K562 (cell line): ENCODE measurements around the gene MYO9A.

Experiments
- CTCF ChIP-seq, 3 experiments: IDR thresholded peaks in 2 of 3; conservative IDR thresholded peaks in 1 of 3; 2 replicates each; pipeline ENCODE4 v1.5.1; 2011 to 2012; ENCODE audit warnings: low read length in 3 of 3, mild to moderate bottlenecking in 3 of 3, control low read depth in 2 of 3, improper control_type of control experiment in 1 of 3, inconsistent platforms in 1 of 3, low read depth in 1 of 3, mixed read lengths in 1 of 3, moderate library complexity in 1 of 3; ENCODE audit not compliant: insufficient read depth in 2 of 3
- EP300 ChIP-seq: IDR thresholded peaks from 2 replicates; pipeline ENCODE4 v1.6.1; 2012; ENCODE audit warnings: low read length, improper control_type of control experiment
- EZH2 ChIP-seq: IDR thresholded peaks from 2 replicates; pipeline ENCODE4 v1.6.1; 2012; ENCODE audit warnings: low read depth, mild to moderate bottlenecking, inconsistent platforms, low read length, borderline replicate concordance
- GABPB2 ChIP-seq: fragments of 250-450 bp; sonication (Bioruptor Pico); conservative IDR thresholded peaks from 2 replicates; pipeline ENCODE4 v1.5.1; 2021; ENCODE audit warnings: mild to moderate bottlenecking
- IRF1 ChIP-seq: sonication (generic); formaldehyde crosslinking; IDR thresholded peaks from 2 replicates; pipeline ENCODE4 v1.8.0; 2022; ENCODE audit warnings: missing genetic modification reagents, mild to moderate bottlenecking, borderline replicate concordance
- JUN ChIP-seq, 2 experiments: sonication (generic) in 1 of 2; formaldehyde crosslinking in 1 of 2; IDR thresholded peaks; 2 replicates each; pipeline versions ENCODE4 v1.6.1 to v1.8.0; 2012 to 2022; ENCODE audit warnings: borderline replicate concordance in 2 of 2, mild to moderate bottlenecking in 2 of 2, improper control_type of control experiment in 1 of 2, low read depth in 1 of 2, low read length in 1 of 2, missing genetic modification reagents in 1 of 2
- MAX ChIP-seq: sonication (generic); formaldehyde crosslinking; IDR thresholded peaks from 2 replicates; pipeline ENCODE4 v1.9.0; 2022; ENCODE audit warnings: mild to moderate bottlenecking, missing genetic modification reagents
- MEF2A ChIP-seq: IDR thresholded peaks from 2 replicates; pipeline ENCODE4 v1.6.1; 2011; ENCODE audit warnings: low read depth, mild to moderate bottlenecking, low read length, moderate library complexity; ENCODE audit not compliant: control insufficient read depth
- PHF20 ChIP-seq: fragments of 450-650 bp; IDR thresholded peaks from 2 replicates; pipeline ENCODE4 v1.6.1; 2018; ENCODE audit not compliant: partially characterized antibody
- POLR2A ChIP-seq: fragments of 450-650 bp; conservative IDR thresholded peaks from 2 replicates; pipeline ENCODE4 v1.6.1; 2016
- ZKSCAN1 ChIP-seq: fragments of 150-350 bp; IDR thresholded peaks from 2 replicates; pipeline ENCODE4 v1.6.1; 2016; ENCODE audit warnings: low read depth, low read length

- no peak for TF ChIP-seq POLR2A
- no peak for TF ChIP-seq JUN (IDR thresholded peaks at IDR 0.05; ENCODE audit: borderline replicate concordance, low read depth, low read length)
- no peak for TF ChIP-seq JUN (CRISPR knock-in tag; IDR thresholded peaks at IDR 0.05; ENCODE audit: borderline replicate concordance)
- no peak for TF ChIP-seq MAX (CRISPR knock-in tag)
- TF ChIP-seq PHF20 = no peak
- no peak for TF ChIP-seq EZH2
- TF ChIP-seq MEF2A = no peak
- TF ChIP-seq IRF1 = no peak
- TF ChIP-seq GABPB2 = no peak
- no peak for TF ChIP-seq ZKSCAN1
- no peak for TF ChIP-seq CTCF (IDR thresholded peaks at IDR 0.05 in 2 of 3, conservative IDR thresholded peaks at IDR 0.05 in 1 of 3; ENCODE audit: insufficient read depth in 2 of 3, low read depth in 1 of 3, low read length in 3 of 3)
- TF ChIP-seq EP300 = no peak
Observed at GRCh38 chr15:71810256-71811035, 307.5 kb downstream of the MYO9A start, which contains the start of gene NR2E3.
